HepG2 (cell line): ENCODE results near the gene PRKCSH. TPM values are rescaled to one million over a fixed set of nuclear protein-coding genes. Genes with fewer than 3 reads are reported as not detected.
A peak's percentile ranks its signal among the peaks of the same experiment; 100 is the strongest.

ENCODE experiments used
- ATAC-seq: fragments of 200-7000 bp; cut with Tn5 transposase; 3 replicates; pipeline ENCODE4 v1.9.1; 2020; ENCODE audit warnings: mild to moderate bottlenecking, moderate library complexity
- BruUV-seq: library from RNA; stranded (reverse); fragments of 400-500 nt; replicated peaks from 2 replicates; lab custom pipeline; 2021; lab: Mats Ljungman, UMichigan
- CTCF ChIA-PET: fragments of 300-600 bp; formaldehyde crosslinking; extraction: SDS; loops from one replicate; lab custom pipeline; 2021; ENCODE audit warnings: low total read pairs, inconsistent platforms, low intra/inter-chr PET ratio; lab: Yijun Ruan, JAX
- POLR2A ChIA-PET: fragments of 350-600 bp; sonication (Branson Sonifier 250); formaldehyde crosslinking; loops from one replicate; lab custom pipeline; 2020; ENCODE audit warnings: antibody characterized with exemption, inconsistent platforms; lab: Yijun Ruan, JAX
- DNase-seq: peaks from one replicate; pipeline ENCODE4 v3.0.0-alpha.2; 2015; ENCODE audit warnings: low spot score
- FAIRE-seq: peaks from 3 replicates; lab custom pipeline; 2011; peaks lifted over from hg19 to GRCh38; lab: Jason Lieb, UNC
- H2AFZ ChIP-seq: one replicate; pipeline ENCODE4 v1.6.1; 2011; ENCODE audit warnings: low read length, inconsistent platforms
- H3K27ac ChIP-seq: fragments of 300-600 bp; 3 replicates; pipeline ENCODE4 v1.8.0; 2011; ENCODE audit warnings: mixed run types, mild to moderate bottlenecking, mixed read lengths, low read length, inconsistent platforms; ENCODE audit not compliant: insufficient read depth; ENCODE audit errors: extremely low read length
- H3K27me3 ChIP-seq, 2 experiments: fragments of 200-600 bp in 1 of 2; 2 replicates in 1 of 2; 3 replicates in 1 of 2; pipeline versions ENCODE4 v1.6.0 to v1.8.0; 2011; ENCODE audit warnings: low read length in 2 of 2, mild to moderate bottlenecking in 2 of 2, moderate library complexity in 2 of 2, inconsistent platforms in 1 of 2; ENCODE audit not compliant: insufficient read depth in 2 of 2, control insufficient read depth in 1 of 2
- H3K36me3 ChIP-seq, 2 experiments: fragments of 200-600 bp in 1 of 2; replicated peaks in 1 of 2; 2 replicates in 1 of 2; 3 replicates in 1 of 2; pipeline versions ENCODE4 v1.5.1 to v1.8.0; 2011; ENCODE audit warnings: low read length in 2 of 2, inconsistent platforms in 1 of 2; ENCODE audit not compliant: insufficient read depth in 2 of 2, control insufficient read depth in 1 of 2
- H3K4me1 ChIP-seq: 2 replicates; pipeline ENCODE4 v1.5.1; 2012; ENCODE audit warnings: low read length, inconsistent platforms; ENCODE audit not compliant: insufficient read depth
- H3K4me2 ChIP-seq: 2 replicates; pipeline ENCODE4 v1.6.0; 2011; ENCODE audit warnings: low read depth, low read length, inconsistent platforms
- H3K4me3 ChIP-seq, 3 experiments: fragments of 200-600 bp in 1 of 3; sonication (generic), shearing (Covaris generic) in 1 of 3; replicated peaks in 1 of 3; 2 replicates each; pipeline ENCODE4 v1.5.1; 2011 to 2016; ENCODE audit warnings: low read length in 3 of 3, inconsistent platforms in 2 of 3, low read depth in 2 of 3, mild to moderate bottlenecking in 2 of 3, control low read depth in 1 of 3, mixed read lengths in 1 of 3; ENCODE audit not compliant: insufficient read depth in 1 of 3
- H3K79me2 ChIP-seq: one replicate; pipeline ENCODE4 v1.6.1; 2011; ENCODE audit warnings: low read length, inconsistent platforms; ENCODE audit not compliant: insufficient read depth
- H3K9ac ChIP-seq: 2 replicates; pipeline ENCODE4 v1.6.0; 2011; ENCODE audit warnings: mild to moderate bottlenecking, low read depth, low read length, inconsistent platforms; ENCODE audit not compliant: insufficient read depth
- H3K9me3 ChIP-seq: 2 replicates; pipeline ENCODE4 v1.5.1; 2012; ENCODE audit warnings: mild to moderate bottlenecking, low read length
- H4K20me1 ChIP-seq: 2 replicates; pipeline ENCODE4 v1.6.0; 2011; ENCODE audit warnings: inconsistent platforms, mild to moderate bottlenecking, low read length, moderate library complexity; ENCODE audit not compliant: insufficient read depth
- GATAD1 ChIP-seq: IDR thresholded peaks from 2 replicates; pipeline ENCODE4 v1.6.1; 2016; ENCODE audit warnings: missing genetic modification reagents, missing compliant biosample characterization
- RBM39 ChIP-seq: fragments of 200-400 bp; formaldehyde crosslinking; IDR thresholded peaks from one replicate; pipeline ENCODE4 v1.6.1; 2018; ENCODE audit warnings: antibody characterized with exemption, mild to moderate bottlenecking, low read depth, low read length; ENCODE audit not compliant: poor library complexity, severe bottlenecking
- ZNF10 ChIP-seq: sonication (generic); formaldehyde crosslinking; IDR thresholded peaks from 2 replicates; pipeline ENCODE4 v1.4.0; 2020; ENCODE audit warnings: mild to moderate bottlenecking, low read depth, missing genetic modification reagents, borderline replicate concordance
- ZNF740 ChIP-seq: sonication (generic); formaldehyde crosslinking; IDR thresholded peaks from 2 replicates; pipeline ENCODE4 v1.4.0; 2020; ENCODE audit warnings: missing genetic modification reagents
- ZNF883 ChIP-seq: sonication (generic); formaldehyde crosslinking; IDR thresholded peaks from 2 replicates; pipeline ENCODE4 v1.5.1; 2020; ENCODE audit warnings: mild to moderate bottlenecking, missing genetic modification reagents; ENCODE audit errors: not compliant biosample characterization
- ZSCAN21 ChIP-seq: sonication (generic); formaldehyde crosslinking; IDR thresholded peaks from 2 replicates; pipeline ENCODE4 v1.8.0; 2022; ENCODE audit warnings: mild to moderate bottlenecking, missing genetic modification reagents, moderate library complexity, borderline replicate concordance
- WGBS: methylation state at CpG from one replicate; pipeline ENCODE4 v1.1.6; 2017; ENCODE audit warnings: low lambda C conversion rate; 5-methylcytosine and 5-hydroxymethylcytosine counted together
- in situ Hi-C: cut with HindIII; loops from 2 replicates; pipeline ENCODE4 v1.10.0; 2017; ENCODE audit warnings: low pct_unique_long_range_greater_than_20kb; ENCODE audit not compliant: extremely low pct_ligation_motif_present
- intact Hi-C: fragments of 100-400 bp; cut with micrococcal nuclease; formaldehyde crosslinking; loops from one replicate; pipeline ENCODE4 v1.10.0; 2022; ENCODE audit not compliant: unreplicated experiment
- polyA plus RNA-seq, 8 experiments: library from polyadenylated mRNA; depleted of rRNA in 3 of 8; stranded (reverse) in 7 of 8; unstranded in 1 of 8; fragments of >200 nt; fragmentation: Illumina TruSeq in 4 of 8; extraction: Trizol in 4 of 8; gene quantifications; 2 replicates each; pipeline versions ENCODE4 v1.2.1 to v1.2.3, GENCODE V29; 2011 to 2016; ENCODE audit warnings: low read depth in 4 of 8, missing spikeins in 1 of 8, mixed read lengths in 1 of 8; ENCODE audit not compliant: insufficient read depth in 1 of 8
- total RNA-seq, 5 experiments: library from RNA; depleted of rRNA; stranded (reverse); fragments of >200 nt; fragmentation: Illumina TruSeq; extraction: Trizol; gene quantifications; 2 replicates each; pipeline ENCODE4 v1.2.3, GENCODE V29; 2016; ENCODE audit warnings: low read depth in 1 of 5
- TF ChIP-seq, protein P1 (sequence below): sonication (generic); formaldehyde crosslinking; IDR thresholded peaks from 2 replicates; pipeline ENCODE4 v1.8.0; 2022; ENCODE audit warnings: mild to moderate bottlenecking, missing genetic modification reagents, borderline replicate concordance

PRKCSH gene
- total and polyA plus RNA-seq, 2 of the 13 experiments (the other 11 are each of a cell fraction or from before 2014, with no cell fraction given) = 85.1 to 125 TPM

- Histone ChIP-seq H3K36me3 (no peaks in the 10 kb centered on the region), H3K27me3 (peaks cover 5 to 32% of the 10 kb centered on the region in 2 experiments; a peak in 4 of 5 replicates), H3K79me2 (no peaks in the 10 kb centered on the region), H4K20me1 (peaks cover 10% of the 10 kb centered on the region; the same call in 1 of the 2 replicates), H3K4me2 (peak overlapping the region; percentile 39; the same call in 1 of the 2 replicates), H3K4me1 (peaks cover 17% of the 10 kb centered on the region), H3K9me3 (no peaks in the 10 kb centered on the region), H3K4me3 (peak overlapping the region; percentile 7 to 37 (median 20); a peak in 2 of 6 replicates), H2AFZ (no peak overlapping the region), H3K27ac (no peak overlapping the region), H3K9ac (no peak overlapping the region)
- DNase-seq = no peak
- POLR2A ChIA-PET = interaction anchor here (0.8 to 1.0 kb wide), 4 partner anchors 11 to 105 kb away, joined by 3 read pairs; partner anchors contain the start of genes ECSIT, ODAD3, PRKCSH and SWSAP1
- no peak for ATAC-seq
- TF ChIP-seq ZNF883 (no peak), ZNF740 (CRISPR knock-in tag) (0 out of 2 replicates have a peak, but pooled peaks have one; percentile 69)
- CTCF ChIA-PET = no interaction called here
- no TSS peak for BruUV-seq
- intact Hi-C loops = no loop called here
- no peak for FAIRE-seq
- WGBS = 55% methylated on average over 15 of the region's 86 CpGs
- in situ Hi-C loops = loop anchor here (5.0 kb wide), 1 partner anchor 98 kb away; the partner anchor contains the start of gene EPOR
Observed at GRCh38 chr19:11479898-11480714, 44.7 kb downstream of the PRKCSH start.

GRCh38 chr19:11480715-11481533 lies 45.5 kb downstream of the PRKCSH start, which contains the start of gene ELAVL3:
Gene ELAVL3 (minus strand): TSS chr19:11481046. CDS start chr19:11480608, 438 bp downstream.
- peaks cover 17% of the 10 kb centered on the region for H3K4me1 ChIP-seq
- ATAC-seq (no peak), FAIRE-seq (no peak), DNase-seq (no peak)
- 63% methylated on average over 41 of the region's 77 CpGs for WGBS
- no peak within 1 kb of the TSS for H3K27ac ChIP-seq
- in situ Hi-C loops (loop anchor here (5.0 kb wide), 1 partner anchor 99 kb away; the partner anchor contains the start of gene EPOR), intact Hi-C loops (no loop called here)
- H4K20me1 ChIP-seq = peaks cover 10% of the 10 kb centered on the region; the same call in 1 of the 2 replicates
- CTCF ChIA-PET = no interaction called here
- no peaks in the 10 kb centered on the region for H3K9me3 ChIP-seq
- no peaks in the 10 kb centered on the region for H3K79me2 ChIP-seq
- no peak within 1 kb of the TSS for H2AFZ ChIP-seq
- no peak within 1 kb of the TSS; the same call in 1 of the 2 replicates for H3K4me2 ChIP-seq
- no TSS peak for BruUV-seq
- TF ChIP-seq ZNF10 (CRISPR knock-in tag) = no peak
- TF ChIP-seq RBM39 = peak; percentile 5
- TF ChIP-seq, protein P1, sequence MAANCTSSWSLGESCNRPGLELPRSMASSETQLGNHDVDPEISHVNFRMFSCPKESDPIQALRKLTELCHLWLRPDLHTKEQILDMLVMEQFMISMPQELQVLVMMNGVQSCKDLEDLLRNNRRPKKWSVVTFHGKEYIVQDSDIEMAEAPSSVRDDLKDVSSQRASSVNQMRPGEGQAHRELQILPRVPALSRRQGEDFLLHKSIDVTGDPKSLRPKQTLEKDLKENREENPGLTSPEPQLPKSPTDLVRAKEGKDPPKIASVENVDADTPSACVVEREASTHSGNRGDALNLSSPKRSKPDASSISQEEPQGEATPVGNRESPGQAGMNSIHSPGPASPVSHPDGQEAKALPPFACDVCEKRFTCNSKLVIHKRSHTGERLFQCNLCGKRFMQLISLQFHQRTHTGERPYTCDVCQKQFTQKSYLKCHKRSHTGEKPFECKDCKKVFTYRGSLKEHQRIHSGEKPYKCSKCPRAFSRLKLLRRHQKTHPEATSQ (CRISPR knock-in tag) = no peak
- no peak for TF ChIP-seq GATAD1
- no peak for TF ChIP-seq ZSCAN21 (CRISPR knock-in tag)
- no peaks in the 10 kb centered on the region for H3K36me3 ChIP-seq
- H3K9ac ChIP-seq = no peak within 1 kb of the TSS
- H3K4me3 ChIP-seq = peak within 1 kb of the TSS in 2 of 3 experiments; percentile 7 to 37; a peak in 1 of 6 replicates
- peaks cover 5 to 32% of the 10 kb centered on the region in 2 experiments; a peak in 4 of 5 replicates for H3K27me3 ChIP-seq
- POLR2A ChIA-PET = interaction anchor here (0.6 kb wide), 1 partner anchor 187 kb away, joined by 3 read pairs; no protein-coding TSS in a partner anchor
